ENCODE results near the gene ASXL1. TPM values are rescaled to one million over a fixed set of nuclear protein-coding genes. Genes with fewer than 3 reads are reported as not detected.
A peak's percentile ranks its signal among the peaks of the same experiment; 100 is the strongest.
"Not testable (repeated sequence)": the region's sequence is repeated elsewhere in the genome, so short reads cannot be mapped to it uniquely, and the experiment has no call there.

ASXL1 gene
- total RNA-seq = 126 and 142 TPM in 2 replicates

GRCh38 chr20:32357869-32358631 is at the start of gene ASXL1:
Gene ASXL1, plus strand, starts transcription at chr20:32358331. Its CDS starts 445 bp downstream, at chr20:32358776.
- H3K4me3 Mint-ChIP-seq = peak within 1 kb of the TSS; percentile 90
- H3K4me1 Mint-ChIP-seq = peaks cover 53% of the 10 kb centered on the region
- DNase-seq = peak; percentile 99
- intact Hi-C loops (cut with micrococcal nuclease) = loop anchor here (1.0 to 5.0 kb wide), 6 partner anchors 36 to 249 kb away; partner anchors contain the start of genes PLAGL2, POFUT1 and TM9SF4
- H3K27ac Mint-ChIP-seq = peak within 1 kb of the TSS; percentile 100
- peaks cover 27% of the 10 kb centered on the region for H3K36me3 Mint-ChIP-seq (ENCODE audit: low read depth)
- H3K9me3 Mint-ChIP-seq = no peaks in the 10 kb centered on the region
- no peaks in the 10 kb centered on the region for H3K27me3 Mint-ChIP-seq

GRCh38 chr20:32312718-32313424 is 45.3 kb upstream of the ASXL1 start:
- H3K27ac Mint-ChIP-seq = no peak overlapping the region
- H3K36me3 Mint-ChIP-seq (ENCODE audit: low read depth) = peaks cover 58% of the 10 kb centered on the region
- no peak for DNase-seq
- no peaks in the 10 kb centered on the region for H3K27me3 Mint-ChIP-seq
- intact Hi-C loops (cut with micrococcal nuclease) = no loop called here
- peaks cover 17% of the 10 kb centered on the region for H3K4me1 Mint-ChIP-seq
- H3K9me3 Mint-ChIP-seq = no peaks in the 10 kb centered on the region
- no peak overlapping the region for H3K4me3 Mint-ChIP-seq

GRCh38 chr20:32314768-32315167 is 43.4 kb upstream of the ASXL1 start:
- DNase-seq = no peak
- no peaks in the 10 kb centered on the region for H3K27me3 Mint-ChIP-seq
- H3K4me3 Mint-ChIP-seq = no peak overlapping the region
- no peak overlapping the region for H3K27ac Mint-ChIP-seq
- peaks cover 62% of the 10 kb centered on the region for H3K36me3 Mint-ChIP-seq (ENCODE audit: low read depth)
- H3K4me1 Mint-ChIP-seq = peaks cover 17% of the 10 kb centered on the region
- intact Hi-C loops (cut with micrococcal nuclease) = no loop called here
- H3K9me3 Mint-ChIP-seq = no peaks in the 10 kb centered on the region

- no peak for DNase-seq
- peaks cover 60% of the 10 kb centered on the region for H3K36me3 Mint-ChIP-seq (ENCODE audit: low read depth)
- H3K4me1 Mint-ChIP-seq = peaks cover 17% of the 10 kb centered on the region
- no peaks in the 10 kb centered on the region for H3K9me3 Mint-ChIP-seq
- H3K27ac Mint-ChIP-seq = no peak overlapping the region
- no peak overlapping the region for H3K4me3 Mint-ChIP-seq
- H3K27me3 Mint-ChIP-seq = no peaks in the 10 kb centered on the region
- intact Hi-C loops (cut with micrococcal nuclease) = no loop called here
These were observed 42.7 kb upstream of the ASXL1 start for GRCh38 chr20:32315399-32315798.

GRCh38 chr20:32315891-32316290 is 42.2 kb upstream of the ASXL1 start:
- Mint-ChIP-seq H3K9me3 (no peaks in the 10 kb centered on the region), H3K4me3 (no peak overlapping the region), H3K36me3 (ENCODE audit: low read depth) (peaks cover 59% of the 10 kb centered on the region), H3K27me3 (no peaks in the 10 kb centered on the region), H3K27ac (no peak overlapping the region), H3K4me1 (peaks cover 13% of the 10 kb centered on the region)
- intact Hi-C loops (cut with micrococcal nuclease) = no loop called here
- DNase-seq = no peak

GRCh38 chr20:32316667-32317066 is 41.5 kb upstream of the ASXL1 start:
- DNase-seq = no peak
- Mint-ChIP-seq H3K4me1 (peaks cover 13% of the 10 kb centered on the region), H3K27ac (no peak overlapping the region), H3K4me3 (no peak overlapping the region), H3K27me3 (no peaks in the 10 kb centered on the region), H3K36me3 (ENCODE audit: low read depth) (peaks cover 60% of the 10 kb centered on the region), H3K9me3 (no peaks in the 10 kb centered on the region)
- intact Hi-C loops (cut with micrococcal nuclease) = no loop called here

GRCh38 chr20:32319100-32319499 is 39.0 kb upstream of the ASXL1 start:
- intact Hi-C loops (cut with micrococcal nuclease) = no loop called here
- no peak for DNase-seq
- H3K4me3 Mint-ChIP-seq = no peak overlapping the region
- no peak overlapping the region for H3K27ac Mint-ChIP-seq
- H3K4me1 Mint-ChIP-seq = peaks cover 6% of the 10 kb centered on the region
- H3K9me3 Mint-ChIP-seq = no peaks in the 10 kb centered on the region
- H3K36me3 Mint-ChIP-seq (ENCODE audit: low read depth) = peaks cover 46% of the 10 kb centered on the region
- no peaks in the 10 kb centered on the region for H3K27me3 Mint-ChIP-seq

GRCh38 chr20:32320305-32320704 is 37.8 kb upstream of the ASXL1 start:
- intact Hi-C loops (cut with micrococcal nuclease) = loop anchor here (5.0 kb wide), 1 partner anchor 37 kb away; the partner anchor contains the start of gene ASXL1
- Mint-ChIP-seq H3K27ac (no peak overlapping the region), H3K9me3 (no peaks in the 10 kb centered on the region), H3K4me1 (peaks cover 1% of the 10 kb centered on the region), H3K27me3 (no peaks in the 10 kb centered on the region), H3K4me3 (no peak overlapping the region), H3K36me3 (ENCODE audit: low read depth) (peaks cover 39% of the 10 kb centered on the region)
- no peak for DNase-seq

- no peaks in the 10 kb centered on the region for H3K27me3 Mint-ChIP-seq
- H3K36me3 Mint-ChIP-seq (ENCODE audit: low read depth) = peaks cover 36% of the 10 kb centered on the region
- H3K27ac Mint-ChIP-seq = no peak overlapping the region
- H3K4me1 Mint-ChIP-seq = peaks cover 4% of the 10 kb centered on the region
- intact Hi-C loops (cut with micrococcal nuclease) = loop anchor here (5.0 kb wide), 1 partner anchor 36 kb away; the partner anchor contains the start of gene ASXL1
- DNase-seq = no peak
- no peak overlapping the region for H3K4me3 Mint-ChIP-seq
- no peaks in the 10 kb centered on the region for H3K9me3 Mint-ChIP-seq
These were observed 36.7 kb upstream of the ASXL1 start for GRCh38 chr20:32321390-32321789.

GRCh38 chr20:32322260-32322659 is 35.9 kb upstream of the ASXL1 start:
- not testable (repeated sequence) for DNase-seq, H3K4me1 Mint-ChIP-seq, H3K27me3 Mint-ChIP-seq, H3K4me3 Mint-ChIP-seq, H3K27ac Mint-ChIP-seq, H3K9me3 Mint-ChIP-seq
- peaks cover 36% of the 10 kb centered on the region for H3K36me3 Mint-ChIP-seq (ENCODE audit: low read depth)
- intact Hi-C loops (cut with micrococcal nuclease) = loop anchor here (5.0 kb wide), 1 partner anchor 35 kb away; the partner anchor contains the start of gene ASXL1

GRCh38 chr20:32323761-32324160 is 34.4 kb upstream of the ASXL1 start:
- not testable (repeated sequence) for DNase-seq, H3K9me3 Mint-ChIP-seq, H3K4me3 Mint-ChIP-seq, H3K27me3 Mint-ChIP-seq, H3K4me1 Mint-ChIP-seq, H3K27ac Mint-ChIP-seq
- H3K36me3 Mint-ChIP-seq (ENCODE audit: low read depth) = peaks cover 37% of the 10 kb centered on the region
- intact Hi-C loops (cut with micrococcal nuclease) = loop anchor here (5.0 kb wide), 1 partner anchor 34 kb away; the partner anchor contains the start of gene ASXL1

GRCh38 chr20:32325706-32326503 is 32.2 kb upstream of the ASXL1 start:
- peaks cover 37% of the 10 kb centered on the region for H3K36me3 Mint-ChIP-seq (ENCODE audit: low read depth)
- peaks cover 6% of the 10 kb centered on the region for H3K4me1 Mint-ChIP-seq
- no peak overlapping the region for H3K4me3 Mint-ChIP-seq
- peak overlapping the region; percentile 54 for H3K27ac Mint-ChIP-seq
- DNase-seq = no peak
- no peaks in the 10 kb centered on the region for H3K9me3 Mint-ChIP-seq
- H3K27me3 Mint-ChIP-seq = no peaks in the 10 kb centered on the region
- intact Hi-C loops (cut with micrococcal nuclease) = no loop called here

- Mint-ChIP-seq H3K9me3 (no peaks in the 10 kb centered on the region), H3K4me1 (peaks cover 5% of the 10 kb centered on the region), H3K4me3 (no peak overlapping the region), H3K27me3 (no peaks in the 10 kb centered on the region), H3K36me3 (ENCODE audit: low read depth) (peaks cover 38% of the 10 kb centered on the region), H3K27ac (no peak overlapping the region)
- intact Hi-C loops (cut with micrococcal nuclease) = no loop called here
- DNase-seq = no peak
These were observed 31.7 kb upstream of the ASXL1 start for GRCh38 chr20:32326504-32326845.
